ENCODE data around the gene PAF1. TPM values are rescaled to one million over a fixed set of nuclear protein-coding genes. Genes with fewer than 3 reads are reported as not detected.
"Not testable (repeated sequence)": the region's sequence is repeated elsewhere in the genome, so short reads cannot be mapped to it uniquely, and the experiment has no call there.

Gene PAF1
- total RNA-seq, 1 experiment from 2014 or later = 61.6 TPM

DNA sequence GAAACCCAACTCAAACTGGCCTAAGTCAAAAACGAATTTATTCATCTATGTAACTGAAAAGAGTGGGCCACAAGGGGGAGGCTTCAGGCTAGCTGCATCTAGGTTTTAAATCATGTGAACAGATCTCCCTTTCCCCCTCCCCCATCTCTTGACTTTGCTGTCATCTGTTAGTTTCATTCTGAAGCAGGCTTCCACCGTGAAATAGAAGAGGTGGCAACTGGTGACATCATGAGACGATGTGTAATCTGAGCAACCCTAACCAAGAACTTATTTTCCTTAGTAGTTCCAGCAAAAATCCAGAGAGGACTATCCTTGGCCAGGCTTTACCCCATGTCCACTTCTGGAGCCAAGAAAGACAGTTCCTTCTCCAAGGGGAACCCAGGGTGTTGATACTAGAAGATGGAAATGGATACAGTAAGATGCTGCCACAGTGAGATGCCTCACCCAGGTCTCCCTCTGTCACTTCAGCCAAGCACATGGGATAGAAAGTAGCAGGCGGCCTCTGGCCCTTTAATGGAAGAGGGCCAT lies 39.3 kb downstream of the PAF1 start:
- no peak overlapping the region for H3K4me3 ChIP-seq
- peaks cover 85% of the 10 kb centered on the region for H3K36me3 ChIP-seq
- no peaks in the 10 kb centered on the region for H3K27me3 ChIP-seq (replicated peaks)
- peaks cover 12% of the 10 kb centered on the region for H3K4me1 ChIP-seq (replicated peaks)
- no peaks in the 10 kb centered on the region for H3K9me3 ChIP-seq (replicated peaks)
- H3K27ac ChIP-seq = no peak overlapping the region
- DNase-seq (ENCODE audit: low read depth in 1 of 2, low spot score in 2 of 2) = no peak

DNA sequence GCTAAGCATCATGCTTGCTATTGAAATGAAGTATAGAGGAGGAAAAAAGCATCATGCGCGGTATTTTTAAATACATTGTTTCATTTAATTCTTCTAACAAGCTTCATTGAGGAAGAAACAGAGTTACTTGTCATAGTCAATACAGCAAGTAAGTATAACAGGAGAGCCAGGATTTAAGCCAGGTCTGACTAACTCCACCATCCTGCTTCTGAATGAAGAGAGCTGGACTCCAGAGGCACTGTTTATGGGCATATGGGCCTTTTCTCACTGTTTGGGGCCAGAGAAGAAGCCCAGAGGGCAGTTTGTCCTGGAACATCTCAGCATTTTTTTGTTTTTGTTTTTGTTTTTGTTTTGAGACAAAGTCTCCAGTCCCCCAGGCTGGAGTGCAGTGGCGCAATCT lies 40.8 kb downstream of the PAF1 start:
- no peak for DNase-seq (ENCODE audit: low read depth in 1 of 2, low spot score in 2 of 2)
- Histone ChIP-seq H3K27me3 (replicated peaks) (no peaks in the 10 kb centered on the region), H3K9me3 (replicated peaks) (no peaks in the 10 kb centered on the region), H3K36me3 (peaks cover 84% of the 10 kb centered on the region), H3K4me3 (no peak overlapping the region), H3K27ac (no peak overlapping the region), H3K4me1 (replicated peaks) (peaks cover 12% of the 10 kb centered on the region)

DNA sequence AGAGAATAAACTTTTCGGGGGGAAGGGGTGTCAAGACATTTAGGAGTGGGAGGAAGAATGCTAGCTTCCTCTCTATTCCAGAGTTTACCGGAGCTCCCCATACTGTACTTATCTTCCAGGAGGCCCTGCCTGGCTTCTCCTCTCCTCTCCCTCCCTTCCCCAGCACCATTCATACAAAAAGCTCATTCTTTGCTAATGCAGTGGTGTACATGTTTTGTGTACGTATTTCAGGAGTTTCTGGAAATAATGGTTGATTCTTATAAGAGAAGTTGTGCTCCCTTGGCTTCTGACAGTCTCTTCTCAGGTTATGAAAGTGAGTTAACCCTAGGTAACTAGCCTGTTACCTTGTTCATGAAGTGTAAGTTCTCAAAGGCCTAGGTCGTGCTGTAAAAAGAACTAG lies 41.6 kb downstream of the PAF1 start:
- H3K9me3 ChIP-seq (replicated peaks) = no peaks in the 10 kb centered on the region
- DNase-seq (ENCODE audit: low read depth in 1 of 2, low spot score in 2 of 2) = no peak
- peaks cover 76% of the 10 kb centered on the region for H3K36me3 ChIP-seq
- peaks cover 12% of the 10 kb centered on the region for H3K4me1 ChIP-seq (replicated peaks)
- H3K27ac ChIP-seq = no peak overlapping the region
- H3K4me3 ChIP-seq = no peak overlapping the region
- no peaks in the 10 kb centered on the region for H3K27me3 ChIP-seq (replicated peaks)

- H3K27ac ChIP-seq = 0 out of 2 replicates have a peak overlapping the region, but pooled peaks have one; percentile 1
- no peak for DNase-seq (ENCODE audit: low read depth in 1 of 2, low spot score in 2 of 2)
- no peaks in the 10 kb centered on the region for H3K9me3 ChIP-seq (replicated peaks)
- peaks cover 17% of the 10 kb centered on the region for H3K4me1 ChIP-seq (replicated peaks)
- H3K27me3 ChIP-seq (replicated peaks) = no peaks in the 10 kb centered on the region
- peaks cover 61% of the 10 kb centered on the region for H3K36me3 ChIP-seq
- no peak overlapping the region for H3K4me3 ChIP-seq
These were observed 43.4 kb downstream of the PAF1 start for GRCh38 chr19:39347332-39348164.

- peaks cover 47% of the 10 kb centered on the region for H3K36me3 ChIP-seq
- H3K4me1 ChIP-seq (replicated peaks) = peaks cover 21% of the 10 kb centered on the region
- no peaks in the 10 kb centered on the region for H3K9me3 ChIP-seq (replicated peaks)
- H3K27me3 ChIP-seq (replicated peaks) = no peaks in the 10 kb centered on the region
- DNase-seq (ENCODE audit: low read depth in 1 of 2, low spot score in 2 of 2) = no peak
- no peak overlapping the region for H3K4me3 ChIP-seq
- H3K27ac ChIP-seq = no peak overlapping the region
These were observed 45.0 kb downstream of the PAF1 start for GRCh38 chr19:39345956-39346355.

DNA sequence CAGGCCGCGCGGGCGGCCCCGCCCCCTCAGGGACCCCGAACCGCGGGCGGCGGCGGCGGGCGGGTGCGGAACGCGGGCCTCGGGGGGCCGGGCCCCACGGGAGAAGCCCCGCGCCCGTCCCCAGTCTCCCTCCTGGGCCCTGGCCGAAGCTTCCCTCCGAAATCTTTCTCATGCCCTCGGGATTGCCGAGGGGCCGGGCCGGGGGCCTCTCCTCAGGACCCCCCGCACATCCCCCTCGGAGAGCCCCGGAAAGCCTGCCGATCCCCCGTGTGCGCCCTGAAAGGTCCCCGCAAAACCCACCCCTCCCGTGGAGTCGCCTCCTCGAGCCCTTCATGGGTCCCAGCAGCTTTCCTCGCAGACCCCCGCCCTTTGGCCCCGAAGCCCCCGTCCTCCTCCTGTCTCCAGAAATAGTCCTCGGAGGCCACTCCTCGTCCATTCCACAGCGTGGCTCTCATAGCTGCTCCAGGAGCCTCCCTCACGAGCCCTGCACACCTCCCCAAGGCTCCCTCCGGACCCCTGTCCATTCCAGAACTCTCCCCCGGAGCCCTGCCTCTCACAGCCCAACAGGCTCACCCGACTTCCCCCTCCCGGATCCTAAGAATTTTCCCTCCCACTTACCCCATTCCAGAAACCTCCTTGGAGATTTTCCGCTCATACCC lies 48.1 kb downstream of the PAF1 start:
- Histone ChIP-seq H3K4me1 (replicated peaks) (peaks cover 25% of the 10 kb centered on the region), H3K27me3 (replicated peaks) (no peaks in the 10 kb centered on the region), H3K4me3 (peak overlapping the region; percentile 58), H3K9me3 (replicated peaks) (no peaks in the 10 kb centered on the region), H3K36me3 (peaks cover 17% of the 10 kb centered on the region), H3K27ac (peak overlapping the region; percentile 55)
- DNase-seq (ENCODE audit: low read depth in 1 of 2, low spot score in 2 of 2) = no peak

DNA sequence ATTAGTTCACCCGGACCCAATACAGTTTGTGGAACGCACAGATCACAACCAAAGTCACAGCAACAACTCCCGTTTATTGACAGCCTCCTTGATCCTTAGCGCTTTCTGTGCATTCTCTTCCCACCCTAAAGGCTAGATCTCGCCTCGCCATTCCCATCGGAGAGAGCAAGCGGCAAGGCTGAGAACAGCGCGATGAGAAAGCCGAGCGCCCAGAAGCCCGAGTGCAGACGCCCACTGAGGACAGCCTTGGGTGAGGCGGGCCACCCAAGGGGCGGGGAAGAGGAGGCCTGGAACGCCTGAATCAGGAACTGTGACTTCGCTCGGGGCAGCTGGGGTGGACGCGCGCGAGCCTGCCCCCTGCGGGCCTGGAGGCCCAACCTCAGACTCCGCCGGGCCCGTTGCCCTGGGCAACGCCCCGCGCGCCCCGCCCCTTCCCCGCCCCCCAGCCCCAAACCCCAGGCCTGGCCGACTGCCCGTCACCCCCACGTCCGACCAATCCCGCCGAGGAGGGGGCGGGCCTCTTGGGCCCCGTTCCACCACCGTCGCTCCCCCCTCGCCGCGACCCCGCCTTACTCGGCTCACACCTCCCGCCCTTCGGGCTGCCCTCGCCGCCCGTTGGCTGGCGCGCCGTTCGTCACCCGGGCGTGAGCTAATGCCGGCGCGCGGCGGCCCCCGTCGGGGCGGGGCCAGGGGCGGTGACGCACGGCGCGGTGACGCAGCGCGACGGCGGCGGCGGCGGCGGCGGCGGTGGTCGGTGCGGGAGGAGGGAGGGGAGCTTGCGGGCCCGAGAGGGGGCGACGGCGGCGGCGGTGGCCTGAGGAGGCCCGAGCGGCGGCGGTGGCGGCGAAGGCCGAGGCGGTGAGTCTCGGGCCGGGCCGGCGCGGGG lies 48.9 kb downstream of the PAF1 start, which contains the start of gene SAMD4B:
Gene SAMD4B, plus strand, starts transcription at position 703 of the 886 bp plus-strand sequence. CDS start 14,473 bp downstream, outside the sequence.
- H3K9me3 ChIP-seq (replicated peaks) = no peaks in the 10 kb centered on the region
- H3K4me3 ChIP-seq = peak within 1 kb of the TSS; percentile 58
- no peaks in the 10 kb centered on the region for H3K27me3 ChIP-seq (replicated peaks)
- peak; percentile 95 to 99 for DNase-seq (ENCODE audit: low read depth in 1 of 2, low spot score in 2 of 2)
- peaks cover 13% of the 10 kb centered on the region for H3K36me3 ChIP-seq
- peak within 1 kb of the TSS; percentile 55 for H3K27ac ChIP-seq
- H3K4me1 ChIP-seq (replicated peaks) = peaks cover 17% of the 10 kb centered on the region

DNA sequence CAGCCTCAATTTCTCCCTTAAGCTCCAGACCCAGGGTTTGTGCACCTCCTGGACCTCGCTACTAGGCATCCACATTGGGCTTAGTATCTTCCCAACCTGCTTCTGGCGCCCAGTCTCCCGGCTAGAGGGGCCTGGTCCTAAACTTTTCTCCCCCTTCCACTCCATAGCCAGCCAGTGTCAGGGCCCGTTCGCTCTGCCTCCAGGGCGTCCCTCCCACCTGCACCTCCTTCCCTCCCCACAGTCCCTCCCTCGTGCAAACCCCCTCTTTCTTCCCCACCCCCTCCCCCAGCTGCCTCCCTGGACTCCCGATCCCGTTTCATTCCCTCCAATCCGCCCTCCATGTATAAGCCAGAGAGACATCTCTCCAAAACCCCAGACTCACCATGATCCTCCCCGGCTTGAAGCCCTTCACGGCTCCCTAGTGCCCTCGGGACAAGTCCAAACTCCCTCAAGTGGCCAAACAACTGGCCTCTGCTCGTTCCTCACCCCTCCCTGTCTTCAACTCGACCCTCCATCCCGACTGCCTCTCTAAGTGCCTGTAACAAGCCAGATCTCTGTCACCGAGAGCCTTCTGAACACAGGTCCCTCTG lies 49.7 kb downstream of the PAF1 start:
- Histone ChIP-seq H3K9me3 (replicated peaks) (no peaks in the 10 kb centered on the region), H3K36me3 (peaks cover 10% of the 10 kb centered on the region), H3K4me1 (replicated peaks) (peaks cover 16% of the 10 kb centered on the region), H3K27me3 (replicated peaks) (no peaks in the 10 kb centered on the region), H3K27ac (peak overlapping the region; percentile 29; the same call in 1 of the 2 replicates), H3K4me3 (peak overlapping the region; percentile 58)
- DNase-seq (ENCODE audit: low read depth in 1 of 2, low spot score in 2 of 2) = no peak

- DNase-seq (ENCODE audit: low read depth in 1 of 2, low spot score in 2 of 2); H3K27me3 ChIP-seq (replicated peaks); H3K27ac ChIP-seq; H3K36me3 ChIP-seq; H3K9me3 ChIP-seq (replicated peaks); H3K4me3 ChIP-seq: not testable (repeated sequence)
- peaks cover 16% of the 10 kb centered on the region for H3K4me1 ChIP-seq (replicated peaks)
These were observed 50.8 kb downstream of the PAF1 start for GRCh38 chr19:39340156-39340555.

GRCh38 chr19:39339674-39340073 lies 51.2 kb downstream of the PAF1 start:
- peaks cover 16% of the 10 kb centered on the region for H3K4me1 ChIP-seq (replicated peaks)
- H3K4me3 ChIP-seq = no peak overlapping the region
- no peaks in the 10 kb centered on the region for H3K27me3 ChIP-seq (replicated peaks)
- H3K36me3 ChIP-seq = no peaks in the 10 kb centered on the region; the same call in 1 of the 2 replicates
- H3K9me3 ChIP-seq (replicated peaks) = no peaks in the 10 kb centered on the region
- H3K27ac ChIP-seq = no peak overlapping the region
- no peak for DNase-seq (ENCODE audit: low read depth in 1 of 2, low spot score in 2 of 2)

DNA sequence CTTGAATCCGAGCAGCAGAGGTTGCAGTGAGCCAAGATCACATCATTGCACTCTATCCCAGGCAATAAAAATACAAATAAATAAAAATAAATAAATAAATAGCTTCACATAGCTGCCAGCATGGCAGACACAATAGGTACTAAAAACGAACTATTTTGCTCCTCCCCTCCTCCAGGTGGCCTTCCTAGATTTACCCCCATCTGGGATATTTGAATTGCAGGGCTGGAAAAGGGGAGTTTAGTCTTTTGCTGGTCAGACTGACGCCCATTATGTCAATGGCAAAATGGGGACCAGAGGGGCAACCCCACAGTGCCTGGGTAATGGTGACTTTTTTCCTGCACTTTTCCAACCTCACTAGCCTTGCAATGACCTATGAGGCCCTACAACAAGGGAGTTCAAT lies 54.4 kb downstream of the PAF1 start:
- Histone ChIP-seq H3K4me3 (no peak overlapping the region), H3K4me1 (replicated peaks) (peaks cover 10% of the 10 kb centered on the region), H3K27ac (no peak overlapping the region), H3K27me3 (replicated peaks) (no peaks in the 10 kb centered on the region), H3K9me3 (replicated peaks) (no peaks in the 10 kb centered on the region), H3K36me3 (no peaks in the 10 kb centered on the region)
- DNase-seq (ENCODE audit: low read depth in 1 of 2, low spot score in 2 of 2) = no peak
